ENCODE data around the gene SRRM1. TPM values are rescaled to one million over a fixed set of nuclear protein-coding genes. Genes with fewer than 3 reads are reported as not detected.

SRRM1 gene
- total and polyA plus RNA-seq, 2 experiments from 2014 or later: 118 to 666 TPM

- ATAC-seq (no peak), DNase-seq (ENCODE audit: low spot score) (no peak)
- H3K27ac ChIP-seq (ENCODE audit: low read depth): 0 out of 2 replicates have a peak overlapping the region, but pooled peaks have one; percentile 20
- Mint-ChIP-seq H3K27ac (no peak overlapping the region), H3K4me3 (no peak overlapping the region), H3K36me3 (ENCODE audit: low read depth) (peaks cover 4% of the 10 kb centered on the region; the same call in 2 of the 3 replicates), H3K27me3 (ENCODE audit: insufficient read depth, low read depth, poor library complexity) (peaks cover 15% of the 10 kb centered on the region), H3K4me1 (peaks cover 10% of the 10 kb centered on the region), H3K9me3 (no peaks in the 10 kb centered on the region)
- H3K4me3 ChIP-seq: no peak overlapping the region
- H3K36me3 ChIP-seq (ENCODE audit: insufficient read depth): no peaks in the 10 kb centered on the region
- H3K9me2 ChIP-seq (ENCODE audit: insufficient read depth): no peaks in the 10 kb centered on the region
- H4K20me1 ChIP-seq (replicated peaks; ENCODE audit: insufficient read depth): peaks cover 2% of the 10 kb centered on the region
- no peak overlapping the region for H3K4me2 ChIP-seq
- H3K27me3 ChIP-seq (ENCODE audit: insufficient read depth): no peaks in the 10 kb centered on the region
- peaks cover 8% of the 10 kb centered on the region; the same call in 1 of the 2 replicates for H3K4me1 ChIP-seq (ENCODE audit: insufficient read depth)
- peaks cover 8% of the 10 kb centered on the region; the same call in 1 of the 2 replicates for H3F3A ChIP-seq (replicated peaks; ENCODE audit: low read depth)
- H3K79me2 ChIP-seq (replicated peaks; ENCODE audit: insufficient read depth): peaks cover 8% of the 10 kb centered on the region
- no peak overlapping the region for H2AFZ ChIP-seq
- TF ChIP-seq STAT1 (IDR thresholded peaks at IDR 0.05; ENCODE audit: unreplicated experiment) (no peak), CTCF (conservative IDR thresholded peaks at IDR 0.05; ENCODE audit: low read depth in 2 of 2) (no peak), ETS1 (IDR thresholded peaks at IDR 0.05) (no peak), ZNF462 (CRISPR knock-in tag; IDR thresholded peaks at IDR 0.05) (no peak), EZH2 (IDR thresholded peaks at IDR 0.05; ENCODE audit: low read depth, unreplicated experiment) (no peak), NANOG (IDR thresholded peaks at IDR 0.05; ENCODE audit: borderline replicate concordance) (no peak), REST (IDR thresholded peaks at IDR 0.05; ENCODE audit: unreplicated experiment) (no peak), JUNB (IDR thresholded peaks at IDR 0.05; ENCODE audit: unreplicated experiment) (no peak), EZH2phosphoT487 (IDR thresholded peaks at IDR 0.05; ENCODE audit: unreplicated experiment) (no peak), CREB1 (CRISPR knock-in tag; IDR thresholded peaks at IDR 0.05; ENCODE audit: low read depth) (no peak), POLR2AphosphoS5 (IDR thresholded peaks at IDR 0.05; ENCODE audit: low read depth) (no peak), ZNF331 (CRISPR knock-in tag; IDR thresholded peaks at IDR 0.05; ENCODE audit: low read depth) (no peak), ZNF114 (CRISPR knock-in tag; IDR thresholded peaks at IDR 0.05) (no peak)
These were observed 4.0 kb upstream of the SRRM1 start for GRCh38 chr1:24639094-24639493.
